Nucleus accumbens (tissue), 56 donors: Measurements from ENCODE around the gene DAB1.

Experiments used
- DNase-seq, 56 donors: peaks; one replicate each; lab custom pipeline; 2025; lab: John Stamatoyannopoulos, UW

DAB1 gene

GRCh38 chr1:57190898-57191297, 233.0 kb downstream of the DAB1 start:
- no peak for DNase-seq

DNA sequence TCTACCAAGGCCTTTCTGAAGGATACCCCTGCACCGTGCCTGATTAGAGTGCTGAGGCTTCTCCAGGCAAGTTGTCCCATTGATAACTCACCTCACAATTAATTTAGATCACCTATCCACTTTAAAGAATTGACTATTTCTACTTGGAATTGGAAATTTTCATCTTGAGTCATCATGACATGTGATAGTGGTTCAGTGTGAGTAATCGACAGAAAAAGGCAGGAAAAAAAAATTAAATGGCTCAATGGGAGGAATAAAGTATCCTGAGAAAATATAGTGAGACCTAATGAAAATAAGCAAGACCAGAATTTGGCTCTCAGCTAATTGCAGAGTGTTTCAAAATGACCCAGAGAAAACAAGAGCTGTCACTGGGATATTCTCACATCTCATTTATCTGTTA, 235.7 kb downstream of the DAB1 start:
- DNase-seq = no peak

- no peak for DNase-seq
Observed at GRCh38 chr1:57186455-57186854, 237.4 kb downstream of the DAB1 start.

DNA sequence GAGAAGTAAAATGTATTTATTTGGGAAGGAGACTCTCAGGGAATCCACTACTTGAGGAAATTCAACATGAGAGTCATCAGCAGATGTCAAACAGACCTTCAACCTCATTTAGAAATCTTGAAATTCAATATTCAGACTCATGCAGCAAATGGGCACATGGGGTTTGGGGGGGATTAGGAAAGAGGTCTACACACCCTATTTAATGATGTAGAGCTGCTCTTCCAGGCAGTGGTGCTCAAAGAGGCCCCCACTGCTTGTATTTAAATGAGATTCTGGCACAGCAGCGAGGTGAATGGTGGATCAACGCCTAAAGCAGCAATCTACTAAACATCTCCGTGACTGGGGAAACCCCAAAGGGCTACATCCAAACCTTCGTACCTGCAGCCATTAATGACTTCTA, 244.9 kb downstream of the DAB1 start:
- no peak for DNase-seq

DNA sequence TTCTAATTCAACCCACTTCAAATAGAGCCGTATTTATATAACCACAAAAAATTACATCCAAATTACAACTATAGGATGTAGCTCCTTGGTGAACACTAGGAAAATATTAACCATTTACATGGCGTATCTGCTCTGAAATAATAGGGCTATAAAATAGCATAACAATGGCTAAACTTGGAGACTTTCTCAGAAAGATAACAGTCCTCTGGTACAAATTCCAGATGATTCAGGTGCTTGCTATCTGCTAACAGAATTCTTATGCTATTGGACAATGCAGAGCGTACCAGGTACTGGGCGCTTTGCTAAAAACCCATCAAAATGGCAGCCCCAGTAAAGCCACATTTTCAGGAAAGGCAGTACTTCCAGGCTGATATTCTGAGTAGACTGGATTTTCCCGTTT, 248.4 kb downstream of the DAB1 start:
- no peak for DNase-seq

- no peak for DNase-seq
Observed at GRCh38 chr1:57172040-57172439, 251.8 kb downstream of the DAB1 start.

GRCh38 chr1:57167997-57168396, 255.9 kb downstream of the DAB1 start:
- DNase-seq = no peak

- DNase-seq = no peak
Observed at GRCh38 chr1:57165546-57165945, 258.3 kb downstream of the DAB1 start.

GRCh38 chr1:57164584-57164983, 259.3 kb downstream of the DAB1 start:
- DNase-seq = no peak

GRCh38 chr1:57163789-57164188, 260.1 kb downstream of the DAB1 start:
- DNase-seq = no peak

DNA sequence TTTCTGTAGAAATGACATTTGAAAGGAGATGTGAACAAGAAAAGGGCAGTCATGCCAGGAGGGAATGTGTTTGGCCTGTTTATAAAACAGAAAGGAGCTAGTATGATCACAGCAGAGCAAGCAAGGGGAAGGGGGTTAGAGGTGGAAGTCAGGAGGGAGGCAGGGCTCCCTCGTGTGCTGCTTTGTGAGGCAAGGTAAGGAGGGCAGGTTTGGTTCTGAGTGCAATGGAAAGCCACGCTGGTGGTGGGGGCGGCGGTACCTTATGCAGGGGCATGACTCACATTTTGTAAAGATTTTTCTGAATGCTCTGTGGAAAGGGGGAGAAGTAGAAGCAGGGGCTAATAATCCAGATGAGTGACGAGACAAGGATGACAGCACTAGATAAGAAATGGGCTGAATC, 260.5 kb downstream of the DAB1 start:
- DNase-seq = peak in 31 of 56 donors; percentile 0 to 62 (median 15)

DNA sequence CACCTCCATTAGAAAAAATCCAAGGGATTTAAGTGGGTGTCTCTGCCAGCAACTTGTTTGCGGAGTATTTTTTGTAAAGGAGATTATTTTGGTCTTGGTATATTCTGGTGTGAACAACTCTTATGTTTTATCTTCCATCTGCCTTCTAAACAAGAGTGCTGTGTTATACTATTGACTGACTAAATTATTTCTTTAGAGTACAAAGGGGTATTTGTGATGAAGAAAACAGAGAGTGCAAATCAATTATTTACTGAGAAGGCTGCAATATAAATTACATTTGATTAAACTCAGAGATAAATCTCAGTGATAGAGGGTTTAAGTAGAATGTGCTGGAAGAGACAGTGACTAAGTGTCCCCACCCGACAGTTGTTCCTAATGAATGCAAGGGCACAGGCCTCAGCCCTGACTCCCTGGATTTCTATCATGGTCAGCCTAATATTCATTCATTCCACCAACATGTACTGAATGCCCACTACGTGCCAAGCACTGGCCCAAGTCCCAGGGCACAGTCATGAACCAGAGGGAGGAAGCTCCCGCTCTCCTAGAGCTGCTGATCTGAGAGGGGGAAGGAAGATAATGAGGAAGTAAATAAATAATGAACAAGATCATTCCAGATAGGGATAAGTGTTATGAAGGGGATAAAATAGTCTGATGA, 261.1 kb downstream of the DAB1 start:
- DNase-seq = peak in 48 of 56 donors; percentile 1 to 83 (median 20)

GRCh38 chr1:57160594-57160993, 263.3 kb downstream of the DAB1 start:
- no peak for DNase-seq

DNA sequence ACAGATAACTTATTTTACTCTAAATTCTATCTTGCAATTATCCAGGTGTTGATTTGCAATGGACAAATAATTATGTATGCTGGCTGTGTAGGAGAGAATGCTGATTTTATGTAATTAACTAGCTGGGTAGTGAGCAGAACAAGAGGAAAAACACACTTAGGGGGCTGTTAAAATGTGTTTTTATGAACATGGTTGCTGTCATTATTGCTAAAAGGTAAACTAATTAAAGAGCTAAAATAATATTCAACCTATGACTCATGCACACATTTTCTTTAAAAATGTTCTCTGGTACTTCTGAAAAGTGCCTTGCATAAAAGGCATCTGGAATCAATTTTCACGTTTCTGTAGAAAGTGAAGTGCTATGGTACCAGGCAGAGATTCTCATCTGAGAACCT, 265.3 kb downstream of the DAB1 start:
- DNase-seq = no peak

GRCh38 chr1:57157818-57158603, 265.8 kb downstream of the DAB1 start:
- no peak for DNase-seq

DNA sequence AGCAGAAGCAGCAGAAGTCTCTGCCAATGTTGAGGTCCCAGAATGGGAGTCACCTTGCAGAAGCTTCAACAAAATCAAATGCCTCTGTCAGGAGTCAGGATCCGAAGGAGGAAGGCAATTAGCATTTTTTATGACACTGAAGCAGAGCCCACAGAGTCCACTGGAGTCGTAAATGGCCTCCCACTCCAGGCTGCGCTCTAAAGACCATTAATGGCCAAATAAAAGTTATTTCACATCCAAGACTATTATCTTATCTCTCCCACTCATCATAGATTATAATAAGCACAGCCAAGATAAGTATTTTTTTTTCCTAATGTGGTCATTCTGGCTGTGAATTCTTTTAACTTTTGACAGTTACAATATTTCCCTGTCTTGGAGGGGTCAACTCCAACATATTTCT, 267.0 kb downstream of the DAB1 start:
- no peak for DNase-seq

DNA sequence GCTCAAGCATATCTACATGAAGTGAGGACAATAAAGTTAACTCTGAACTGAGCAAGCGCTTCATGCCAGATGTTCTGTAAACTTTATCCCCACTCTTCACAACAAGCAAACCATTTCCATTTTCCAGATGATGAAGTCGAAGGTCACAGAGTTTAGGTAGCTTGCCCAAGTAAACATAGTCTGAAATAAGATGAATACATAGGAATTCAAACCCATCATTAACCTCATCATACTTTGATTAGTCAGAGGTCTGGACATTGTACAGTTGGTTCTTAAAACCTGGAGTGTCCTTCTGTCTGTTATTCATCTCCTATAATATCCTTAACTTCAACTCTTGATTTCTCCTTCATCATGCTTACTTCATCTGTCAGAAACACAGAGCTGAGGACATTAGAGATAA, 277.8 kb downstream of the DAB1 start:
- no peak for DNase-seq

GRCh38 chr1:57142999-57143398, 280.9 kb downstream of the DAB1 start:
- DNase-seq = no peak

DNA sequence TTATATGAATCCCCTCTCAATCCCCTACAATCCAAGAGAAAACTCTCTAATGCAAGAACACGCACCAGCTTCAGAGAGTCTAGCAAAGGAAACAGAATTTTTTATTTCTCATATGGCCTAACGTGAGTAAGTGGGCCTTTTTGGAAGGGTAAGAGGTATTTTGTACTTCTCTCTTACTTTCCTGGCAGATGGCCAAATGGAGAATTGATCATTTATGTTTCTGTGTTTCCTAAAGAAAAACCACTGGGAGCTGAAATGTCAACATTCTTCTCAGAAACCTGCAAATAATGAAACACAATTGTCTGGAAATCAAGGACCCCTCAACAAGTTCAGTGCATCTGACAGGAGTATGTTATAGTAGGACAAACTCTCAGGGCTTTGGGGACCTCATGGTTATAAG, 281.7 kb downstream of the DAB1 start:
- no peak for DNase-seq

GRCh38 chr1:57138432-57139078, 285.3 kb downstream of the DAB1 start:
- DNase-seq = no peak

- DNase-seq = no peak
Observed at GRCh38 chr1:57137980-57138379, 285.9 kb downstream of the DAB1 start.

- DNase-seq = no peak
Observed at GRCh38 chr1:57134803-57135202, 289.1 kb downstream of the DAB1 start.
